MM.1S (cell line): ENCODE data around the gene CCDC136.

Experiments
- DNase-seq: peaks from one replicate; pipeline ENCODE4 v3.0.0-alpha.2; 2015
- H2AFZ ChIP-seq: fragments of 300-600 bp; sonication (generic); 2 replicates; pipeline ENCODE4 v1.6.0; 2016; ENCODE audit warnings: antibody characterized with exemption, low read length
- H3F3A ChIP-seq: fragments of 300-600 bp; sonication (generic); 2 replicates; pipeline ENCODE4 v1.6.1; 2016; ENCODE audit warnings: mild to moderate bottlenecking, antibody characterized with exemption, low read length, moderate library complexity, mixed read lengths; ENCODE audit not compliant: insufficient read depth
- H3K27ac ChIP-seq: fragments of 300-600 bp; sonication (generic); 2 replicates; pipeline ENCODE4 v1.5.1; 2016; ENCODE audit warnings: mild to moderate bottlenecking, low read length
- H3K27me3 ChIP-seq: fragments of 300-600 bp; sonication (generic); replicated peaks from 2 replicates; pipeline ENCODE4 v1.6.0; 2016; ENCODE audit warnings: low read length; ENCODE audit not compliant: insufficient read depth
- H3K36me3 ChIP-seq: fragments of 300-600 bp; sonication (generic); replicated peaks from 2 replicates; pipeline ENCODE4 v1.6.1; 2016; ENCODE audit warnings: mild to moderate bottlenecking, low read length, mixed read lengths; ENCODE audit not compliant: insufficient read depth
- H3K4me1 ChIP-seq: fragments of 300-600 bp; sonication (generic); 2 replicates; pipeline ENCODE4 v1.6.1; 2016; ENCODE audit warnings: low read length, mixed read lengths
- H3K4me2 ChIP-seq: fragments of 300-600 bp; sonication (generic); 2 replicates; pipeline ENCODE4 v1.6.0; 2016; ENCODE audit warnings: low read depth, low read length
- H3K4me3 ChIP-seq: fragments of 300-600 bp; sonication (generic); 2 replicates; pipeline ENCODE4 v1.5.1; 2016; ENCODE audit warnings: low read length, mixed read lengths
- H3K79me2 ChIP-seq: fragments of 300-600 bp; sonication (generic); 2 replicates; pipeline ENCODE4 v1.6.1; 2016; ENCODE audit warnings: mixed run types, low read length, mixed read lengths
- H3K9ac ChIP-seq: fragments of 300-600 bp; sonication (generic); 2 replicates; pipeline ENCODE4 v1.6.1; 2016; ENCODE audit warnings: low read length, mixed read lengths
- H3K9me2 ChIP-seq: fragments of 300-600 bp; sonication (generic); replicated peaks from 2 replicates; pipeline ENCODE4 v1.6.1; 2016; ENCODE audit warnings: mild to moderate bottlenecking, low read length, mixed read lengths; ENCODE audit not compliant: insufficient read depth
- H3K9me3 ChIP-seq: fragments of 300-600 bp; sonication (generic); replicated peaks from 2 replicates; pipeline ENCODE4 v1.6.1; 2016; ENCODE audit warnings: mild to moderate bottlenecking, low read length, mixed read lengths; ENCODE audit not compliant: insufficient read depth
- H4K20me1 ChIP-seq: fragments of 300-600 bp; sonication (generic); 2 replicates; pipeline ENCODE4 v1.6.1; 2016; ENCODE audit warnings: mild to moderate bottlenecking, low read length, moderate library complexity, mixed read lengths; ENCODE audit not compliant: insufficient read depth
- EZH2 ChIP-seq: fragments of 300-600 bp; sonication (generic); optimal IDR thresholded peaks from 2 replicates; pipeline ENCODE3; 2017; ENCODE audit warnings: low read depth, mild to moderate bottlenecking, antibody characterized with exemption, low read length, mixed read lengths
- EZH2phosphoT487 ChIP-seq: fragments of 300-600 bp; sonication (generic); IDR thresholded peaks from 2 replicates; pipeline ENCODE4 v1.6.1; 2018; ENCODE audit warnings: antibody characterized with exemption, low read length
- TF ChIP-seq, protein P1 (sequence below): fragments of 300-600 bp; sonication (generic); IDR thresholded peaks from 2 replicates; pipeline ENCODE4 v1.5.1; 2016; ENCODE audit warnings: antibody characterized with exemption, low read length, mixed read lengths

CCDC136 gene

DNA sequence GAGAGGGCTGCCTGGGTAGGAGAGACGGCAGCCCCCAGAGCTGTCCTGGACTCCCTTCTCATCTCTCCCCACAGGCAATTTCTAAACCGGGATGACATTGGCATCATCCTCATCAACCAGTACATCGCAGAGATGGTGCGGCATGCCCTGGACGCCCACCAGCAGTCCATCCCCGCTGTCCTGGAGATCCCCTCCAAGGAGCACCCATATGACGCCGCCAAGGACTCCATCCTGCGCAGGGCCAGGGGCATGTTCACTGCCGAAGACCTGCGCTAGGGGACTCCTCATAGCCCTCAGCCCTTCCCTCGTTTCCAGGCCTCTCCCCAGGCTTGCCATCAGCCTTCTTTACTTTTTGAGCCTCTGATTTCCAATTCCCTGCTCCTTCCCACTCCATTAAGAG lies 73.5 kb downstream of the CCDC136 start:
- TF ChIP-seq EZH2phosphoT487 (no peak), EZH2 (no peak)
- TF ChIP-seq, protein P1, sequence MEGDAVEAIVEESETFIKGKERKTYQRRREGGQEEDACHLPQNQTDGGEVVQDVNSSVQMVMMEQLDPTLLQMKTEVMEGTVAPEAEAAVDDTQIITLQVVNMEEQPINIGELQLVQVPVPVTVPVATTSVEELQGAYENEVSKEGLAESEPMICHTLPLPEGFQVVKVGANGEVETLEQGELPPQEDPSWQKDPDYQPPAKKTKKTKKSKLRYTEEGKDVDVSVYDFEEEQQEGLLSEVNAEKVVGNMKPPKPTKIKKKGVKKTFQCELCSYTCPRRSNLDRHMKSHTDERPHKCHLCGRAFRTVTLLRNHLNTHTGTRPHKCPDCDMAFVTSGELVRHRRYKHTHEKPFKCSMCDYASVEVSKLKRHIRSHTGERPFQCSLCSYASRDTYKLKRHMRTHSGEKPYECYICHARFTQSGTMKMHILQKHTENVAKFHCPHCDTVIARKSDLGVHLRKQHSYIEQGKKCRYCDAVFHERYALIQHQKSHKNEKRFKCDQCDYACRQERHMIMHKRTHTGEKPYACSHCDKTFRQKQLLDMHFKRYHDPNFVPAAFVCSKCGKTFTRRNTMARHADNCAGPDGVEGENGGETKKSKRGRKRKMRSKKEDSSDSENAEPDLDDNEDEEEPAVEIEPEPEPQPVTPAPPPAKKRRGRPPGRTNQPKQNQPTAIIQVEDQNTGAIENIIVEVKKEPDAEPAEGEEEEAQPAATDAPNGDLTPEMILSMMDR: no peak
- Histone ChIP-seq H3K27ac (no peak overlapping the region), H3F3A (peaks cover 12% of the 10 kb centered on the region; the same call in 1 of the 2 replicates), H3K4me1 (peaks cover 16% of the 10 kb centered on the region), H4K20me1 (no peaks in the 10 kb centered on the region), H2AFZ (no peak overlapping the region), H3K9me2 (no peaks in the 10 kb centered on the region), H3K79me2 (peaks cover 31% of the 10 kb centered on the region), H3K9me3 (no peaks in the 10 kb centered on the region), H3K27me3 (no peaks in the 10 kb centered on the region), H3K9ac (no peak overlapping the region), H3K4me2 (no peak overlapping the region), H3K4me3 (no peak overlapping the region), H3K36me3 (no peaks in the 10 kb centered on the region)
- DNase-seq: no peak

DNA sequence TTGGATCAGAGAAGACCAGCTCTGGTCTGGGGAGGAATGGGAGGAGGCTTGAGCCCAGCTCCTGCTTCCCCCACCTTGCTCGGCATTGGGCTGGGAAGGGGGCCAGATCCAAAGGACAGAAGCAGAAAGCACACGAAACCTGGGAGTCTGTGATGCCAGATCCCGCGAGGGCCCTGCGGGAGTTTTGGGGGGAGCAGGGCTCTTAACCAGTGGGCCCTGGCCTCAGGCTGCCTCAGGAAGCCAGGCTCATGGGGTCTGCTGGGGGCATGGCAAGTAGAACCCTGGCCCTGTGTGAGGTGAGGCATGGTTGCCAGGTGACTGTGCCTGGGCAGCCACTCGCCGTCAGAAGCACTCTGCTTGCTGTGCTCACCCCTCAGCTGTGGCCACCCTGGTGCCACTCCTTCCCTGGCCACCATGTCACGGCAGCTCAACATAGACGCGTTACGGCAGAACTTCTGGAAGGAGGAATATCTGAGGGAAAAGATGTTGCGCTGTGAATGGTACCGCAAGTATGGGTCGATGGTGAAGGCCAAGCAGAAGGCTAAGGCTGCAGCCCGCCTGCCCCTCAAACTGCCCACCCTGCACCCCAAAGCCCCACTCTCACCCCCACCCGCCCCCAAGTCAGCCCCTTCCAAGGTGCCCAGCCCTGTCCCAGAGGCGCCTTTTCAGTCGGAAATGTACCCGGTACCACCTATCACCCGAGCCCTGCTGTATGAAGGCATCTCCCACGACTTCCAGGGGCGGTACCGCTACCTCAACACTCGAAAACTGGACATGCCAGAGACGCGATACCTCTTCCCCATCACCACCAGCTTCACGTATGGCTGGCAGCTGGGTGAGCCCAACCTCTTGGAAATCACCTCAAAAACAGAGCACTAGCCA lies 74.5 kb downstream of the CCDC136 start:
- Histone ChIP-seq H3K9me3 (no peaks in the 10 kb centered on the region), H3K4me3 (no peak overlapping the region), H3K4me1 (peaks cover 8% of the 10 kb centered on the region), H3K4me2 (no peak overlapping the region), H3K79me2 (peaks cover 31% of the 10 kb centered on the region), H4K20me1 (no peaks in the 10 kb centered on the region), H3K27ac (no peak overlapping the region), H3K36me3 (no peaks in the 10 kb centered on the region), H2AFZ (no peak overlapping the region), H3K9ac (no peak overlapping the region), H3F3A (peaks cover 12% of the 10 kb centered on the region; the same call in 1 of the 2 replicates), H3K9me2 (no peaks in the 10 kb centered on the region), H3K27me3 (no peaks in the 10 kb centered on the region)
- TF ChIP-seq EZH2 (no peak), EZH2phosphoT487 (no peak)
- TF ChIP-seq, protein P1: no peak
- no peak for DNase-seq

DNA sequence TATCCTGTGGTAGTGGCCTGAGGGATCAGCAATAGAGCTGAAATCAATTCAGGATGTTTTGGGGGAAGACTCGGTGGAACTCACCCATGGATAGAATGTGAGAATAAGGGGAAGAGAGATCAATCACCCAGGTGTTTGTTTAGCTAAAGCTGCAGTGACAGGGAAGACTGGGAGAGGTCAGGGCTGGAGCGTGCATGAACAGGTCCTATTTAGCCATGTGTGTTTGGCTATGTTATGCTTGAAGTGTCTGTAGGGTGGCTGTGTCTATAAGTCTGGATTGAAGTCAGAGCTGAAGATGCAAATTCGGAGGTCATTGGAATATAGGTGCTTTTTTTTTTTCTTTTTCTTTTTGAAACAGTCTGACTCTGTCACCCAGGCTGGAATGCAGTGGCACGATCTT lies 75.5 kb downstream of the CCDC136 start:
- no peak overlapping the region for H2AFZ ChIP-seq
- H3F3A ChIP-seq: peaks cover 12% of the 10 kb centered on the region; the same call in 1 of the 2 replicates
- no peak overlapping the region for H3K4me3 ChIP-seq
- peaks cover 31% of the 10 kb centered on the region for H3K79me2 ChIP-seq
- no peak overlapping the region for H3K27ac ChIP-seq
- no peaks in the 10 kb centered on the region for H4K20me1 ChIP-seq
- DNase-seq: no peak
- TF ChIP-seq, protein P1: no peak
- TF ChIP-seq EZH2 (no peak), EZH2phosphoT487 (no peak)
- H3K4me1 ChIP-seq: peaks cover 5% of the 10 kb centered on the region
- no peaks in the 10 kb centered on the region for H3K27me3 ChIP-seq
- no peaks in the 10 kb centered on the region for H3K9me2 ChIP-seq
- H3K36me3 ChIP-seq: no peaks in the 10 kb centered on the region
- H3K9me3 ChIP-seq: no peaks in the 10 kb centered on the region
- no peak overlapping the region for H3K9ac ChIP-seq
- H3K4me2 ChIP-seq: no peak overlapping the region
